ENCODE results near the gene NME8.
"Not testable (repeated sequence)": the region's sequence is repeated elsewhere in the genome, so short reads cannot be mapped to it uniquely, and the experiment has no call there.

Gene NME8

GRCh38 chr7:37848297-37848696 is at the start of gene NME8:
TSS of gene NME8 (plus strand) at chr7:37848597. CDS start at chr7:37850267, 1,670 bp downstream.
- no peak for DNase-seq

- DNase-seq: no peak
These were observed 42.2 kb upstream of the NME8 start for GRCh38 chr7:37806152-37806551.

GRCh38 chr7:37812161-37812580 is 36.2 kb upstream of the NME8 start:
- DNase-seq: not testable (repeated sequence)

GRCh38 chr7:37815671-37816371 is 32.6 kb upstream of the NME8 start:
- peak; percentile 90 for DNase-seq

- peak; percentile 20 for DNase-seq
These were observed 31.3 kb upstream of the NME8 start for GRCh38 chr7:37816922-37817590.

- no peak for DNase-seq
These were observed 30.8 kb upstream of the NME8 start for GRCh38 chr7:37817591-37817960.

GRCh38 chr7:37817996-37818720 is 30.2 kb upstream of the NME8 start:
- DNase-seq: no peak

- no peak for DNase-seq
These were observed 27.5 kb upstream of the NME8 start for GRCh38 chr7:37820708-37821468.

- no peak for DNase-seq
These were observed 25.5 kb upstream of the NME8 start for GRCh38 chr7:37822946-37823345.

- DNase-seq: no peak
These were observed 24.8 kb upstream of the NME8 start for GRCh38 chr7:37823557-37823956.

- no peak for DNase-seq
These were observed 23.4 kb upstream of the NME8 start for GRCh38 chr7:37825038-37825437.

- no peak for DNase-seq
These were observed 21.6 kb upstream of the NME8 start for GRCh38 chr7:37826825-37827224.

GRCh38 chr7:37831244-37831643 is 17.2 kb upstream of the NME8 start:
- peak; percentile 12 for DNase-seq

- peak; percentile 98 for DNase-seq
These were observed 16.2 kb upstream of the NME8 start for GRCh38 chr7:37832194-37832593.

GRCh38 chr7:37833107-37833817 is 15.1 kb upstream of the NME8 start:
- peak; percentile 69 for DNase-seq

GRCh38 chr7:37833818-37834146 is 14.6 kb upstream of the NME8 start:
- no peak for DNase-seq

GRCh38 chr7:37853468-37853867 is 5.1 kb downstream of the NME8 start:
- peak; percentile 34 for DNase-seq

GRCh38 chr7:37882086-37882485 is 33.7 kb downstream of the NME8 start:
- no peak for DNase-seq

GRCh38 chr7:37893359-37893758 is 45.0 kb downstream of the NME8 start:
- no peak for DNase-seq

GRCh38 chr7:37894671-37895070 is 46.3 kb downstream of the NME8 start:
- DNase-seq: no peak

- no peak for DNase-seq
These were observed 51.4 kb downstream of the NME8 start for GRCh38 chr7:37899712-37900247.

GRCh38 chr7:37901236-37901827 is 52.9 kb downstream of the NME8 start:
- DNase-seq: peak; percentile 70

All from NCI-H2171 treated with DMSO at 0.1 percent for 48 hours (cell line).